Thyroid gland (tissue), 4 donors: ENCODE data around the gene ZBTB7C.

ENCODE experiments used
- POLR2A ChIP-seq, 2 donors: fragments of 450-650 bp; IDR thresholded peaks; one replicate each; pipeline ENCODE4 v1.6.1; 2017; ENCODE audit warnings: antibody characterized with exemption in 2 of 2, mild to moderate bottlenecking in 2 of 2, moderate library complexity in 1 of 2
- TF ChIP-seq, protein P1 (sequence below), 6 experiments: fragments of 200-600 bp in 3 of 6; fragments of 450-650 bp in 3 of 6; sonication (generic) in 3 of 6; IDR thresholded peaks; one replicate each; pipeline ENCODE4 v1.5.1; 2016 to 2019; ENCODE audit warnings: antibody characterized with exemption in 6 of 6, mild to moderate bottlenecking in 2 of 6, inconsistent platforms in 1 of 6, moderate library complexity in 1 of 6

DNA sequence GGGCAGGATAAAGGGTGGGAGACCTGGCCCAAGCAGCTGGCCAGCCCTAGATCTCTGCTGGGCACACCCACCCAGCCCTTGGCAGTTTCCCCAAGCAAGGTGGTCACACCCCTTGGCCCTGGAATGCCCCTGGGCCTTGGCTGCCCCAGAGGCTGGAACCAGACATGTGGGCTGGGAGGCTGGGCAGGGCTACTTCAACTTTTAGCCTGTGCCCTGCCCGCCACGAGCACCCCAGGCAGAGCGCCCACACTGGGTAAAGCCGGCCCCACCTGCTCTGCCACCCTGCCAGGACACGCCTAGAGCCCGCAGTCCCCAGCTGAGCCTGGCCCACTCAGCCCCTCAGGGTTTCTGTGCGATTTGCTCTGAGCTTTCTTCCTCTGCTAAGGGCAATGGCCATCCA, 359.0 kb downstream of the ZBTB7C start:
- TF ChIP-seq, protein P1, sequence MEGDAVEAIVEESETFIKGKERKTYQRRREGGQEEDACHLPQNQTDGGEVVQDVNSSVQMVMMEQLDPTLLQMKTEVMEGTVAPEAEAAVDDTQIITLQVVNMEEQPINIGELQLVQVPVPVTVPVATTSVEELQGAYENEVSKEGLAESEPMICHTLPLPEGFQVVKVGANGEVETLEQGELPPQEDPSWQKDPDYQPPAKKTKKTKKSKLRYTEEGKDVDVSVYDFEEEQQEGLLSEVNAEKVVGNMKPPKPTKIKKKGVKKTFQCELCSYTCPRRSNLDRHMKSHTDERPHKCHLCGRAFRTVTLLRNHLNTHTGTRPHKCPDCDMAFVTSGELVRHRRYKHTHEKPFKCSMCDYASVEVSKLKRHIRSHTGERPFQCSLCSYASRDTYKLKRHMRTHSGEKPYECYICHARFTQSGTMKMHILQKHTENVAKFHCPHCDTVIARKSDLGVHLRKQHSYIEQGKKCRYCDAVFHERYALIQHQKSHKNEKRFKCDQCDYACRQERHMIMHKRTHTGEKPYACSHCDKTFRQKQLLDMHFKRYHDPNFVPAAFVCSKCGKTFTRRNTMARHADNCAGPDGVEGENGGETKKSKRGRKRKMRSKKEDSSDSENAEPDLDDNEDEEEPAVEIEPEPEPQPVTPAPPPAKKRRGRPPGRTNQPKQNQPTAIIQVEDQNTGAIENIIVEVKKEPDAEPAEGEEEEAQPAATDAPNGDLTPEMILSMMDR (IDR thresholded peaks at IDR 0.05), result no peak
- TF ChIP-seq POLR2A (IDR thresholded peaks at IDR 0.05), result no peak
